ENCODE measurements around the gene TAMM41.

The TAMM41 gene

GRCh38 chr3:11810276-11810675 is 36.4 kb downstream of the TAMM41 start:
- Histone ChIP-seq H3K27me3 (ENCODE audit: insufficient read depth, insufficient read length) (no peaks in the 10 kb centered on the region), H3K4me1 (ENCODE audit: insufficient read depth, insufficient read length) (no peaks in the 10 kb centered on the region), H3K36me3 (ENCODE audit: insufficient read depth, insufficient read length, low read length) (peaks cover 72% of the 10 kb centered on the region), H3K9ac (ENCODE audit: insufficient read length, low read depth) (no peak overlapping the region), H3K9me3 (ENCODE audit: insufficient read depth, low read length) (no peaks in the 10 kb centered on the region), H3K4me3 (ENCODE audit: insufficient read length, low read depth) (no peak overlapping the region)
- DNase-seq (ENCODE audit: low read depth, low spot score): no peak
- no peak for TF ChIP-seq YY1 (IDR thresholded peaks at IDR 0.05; ENCODE audit: insufficient read depth, insufficient read length)
- TF ChIP-seq SUZ12 (IDR thresholded peaks at IDR 0.05; ENCODE audit: extremely low read depth, insufficient read depth, insufficient read length): no peak
- TF ChIP-seq ZNF274 (IDR thresholded peaks at IDR 0.05; ENCODE audit: low read depth, low read length): no peak

GRCh38 chr3:11808231-11808630 is 38.5 kb downstream of the TAMM41 start:
- Histone ChIP-seq H3K27me3 (ENCODE audit: insufficient read depth, insufficient read length) (no peaks in the 10 kb centered on the region), H3K9me3 (ENCODE audit: insufficient read depth, low read length) (no peaks in the 10 kb centered on the region), H3K4me1 (ENCODE audit: insufficient read depth, insufficient read length) (no peaks in the 10 kb centered on the region), H3K4me3 (ENCODE audit: insufficient read length, low read depth) (no peak overlapping the region), H3K36me3 (ENCODE audit: insufficient read depth, insufficient read length, low read length) (peaks cover 67% of the 10 kb centered on the region), H3K9ac (ENCODE audit: insufficient read length, low read depth) (no peak overlapping the region)
- no peak for DNase-seq (ENCODE audit: low read depth, low spot score)
- TF ChIP-seq ZNF274 (IDR thresholded peaks at IDR 0.05; ENCODE audit: low read depth, low read length): no peak
- TF ChIP-seq SUZ12 (IDR thresholded peaks at IDR 0.05; ENCODE audit: extremely low read depth, insufficient read depth, insufficient read length): no peak
- no peak for TF ChIP-seq YY1 (IDR thresholded peaks at IDR 0.05; ENCODE audit: insufficient read depth, insufficient read length)

DNA sequence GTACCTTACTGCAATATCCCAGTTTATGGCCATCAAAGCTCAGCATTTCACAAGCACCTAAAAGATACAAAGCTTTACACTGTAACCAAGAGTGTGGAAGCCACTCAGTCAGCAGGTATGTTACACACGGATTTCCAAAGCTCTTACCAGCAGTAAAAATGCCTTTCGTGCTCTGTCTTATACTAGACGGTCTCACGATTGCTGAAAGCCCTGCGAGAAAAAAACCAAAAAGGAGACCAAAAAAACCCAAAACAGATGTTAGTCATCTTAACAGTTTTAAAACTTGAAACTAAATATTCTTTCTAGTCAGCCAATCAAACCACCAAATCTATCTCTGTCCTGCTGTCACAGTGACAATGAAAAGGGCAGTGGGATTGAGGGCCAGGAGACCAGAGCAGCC is 39.0 kb downstream of the TAMM41 start:
- DNase-seq (ENCODE audit: low read depth, low spot score): no peak
- Histone ChIP-seq H3K4me3 (ENCODE audit: insufficient read length, low read depth) (no peak overlapping the region), H3K4me1 (ENCODE audit: insufficient read depth, insufficient read length) (no peaks in the 10 kb centered on the region), H3K9ac (ENCODE audit: insufficient read length, low read depth) (no peak overlapping the region), H3K27me3 (ENCODE audit: insufficient read depth, insufficient read length) (no peaks in the 10 kb centered on the region), H3K36me3 (ENCODE audit: insufficient read depth, insufficient read length, low read length) (peaks cover 68% of the 10 kb centered on the region), H3K9me3 (ENCODE audit: insufficient read depth, low read length) (0 out of 2 replicates have a peak, but pooled peaks cover 4% of the 10 kb centered on the region)
- TF ChIP-seq ZNF274 (IDR thresholded peaks at IDR 0.05; ENCODE audit: low read depth, low read length) (no peak), SUZ12 (IDR thresholded peaks at IDR 0.05; ENCODE audit: extremely low read depth, insufficient read depth, insufficient read length) (no peak), YY1 (IDR thresholded peaks at IDR 0.05; ENCODE audit: insufficient read depth, insufficient read length) (no peak)

DNA sequence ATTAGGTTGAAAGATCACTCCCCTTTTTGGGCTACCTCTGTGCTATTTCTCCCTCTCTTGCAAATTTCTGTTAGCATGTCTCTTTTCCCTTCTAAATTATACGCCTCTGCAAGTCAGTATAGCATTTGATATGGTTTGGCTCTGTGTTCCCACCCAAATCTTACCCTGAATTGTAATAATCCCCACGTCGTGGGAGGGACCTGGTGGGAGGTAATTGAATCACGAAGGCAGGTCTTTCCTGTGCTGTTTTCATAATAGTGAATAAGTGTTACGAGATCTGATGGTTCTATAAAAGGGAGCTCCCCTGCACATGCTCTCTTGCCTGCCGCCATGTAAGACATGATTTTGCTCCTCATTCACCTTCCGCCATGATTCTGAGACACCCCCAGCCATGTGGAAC is 41.0 kb downstream of the TAMM41 start:
- H3K9me3 ChIP-seq (ENCODE audit: insufficient read depth, low read length): 0 out of 2 replicates have a peak, but pooled peaks cover 12% of the 10 kb centered on the region
- peaks cover 62% of the 10 kb centered on the region for H3K36me3 ChIP-seq (ENCODE audit: insufficient read depth, insufficient read length, low read length)
- no peaks in the 10 kb centered on the region for H3K27me3 ChIP-seq (ENCODE audit: insufficient read depth, insufficient read length)
- no peaks in the 10 kb centered on the region for H3K4me1 ChIP-seq (ENCODE audit: insufficient read depth, insufficient read length)
- no peak overlapping the region for H3K9ac ChIP-seq (ENCODE audit: insufficient read length, low read depth)
- no peak overlapping the region for H3K4me3 ChIP-seq (ENCODE audit: insufficient read length, low read depth)
- no peak for DNase-seq (ENCODE audit: low read depth, low spot score)
- TF ChIP-seq SUZ12 (IDR thresholded peaks at IDR 0.05; ENCODE audit: extremely low read depth, insufficient read depth, insufficient read length): no peak
- TF ChIP-seq YY1 (IDR thresholded peaks at IDR 0.05; ENCODE audit: insufficient read depth, insufficient read length): no peak
- TF ChIP-seq ZNF274 (IDR thresholded peaks at IDR 0.05; ENCODE audit: low read depth, low read length): no peak

DNA sequence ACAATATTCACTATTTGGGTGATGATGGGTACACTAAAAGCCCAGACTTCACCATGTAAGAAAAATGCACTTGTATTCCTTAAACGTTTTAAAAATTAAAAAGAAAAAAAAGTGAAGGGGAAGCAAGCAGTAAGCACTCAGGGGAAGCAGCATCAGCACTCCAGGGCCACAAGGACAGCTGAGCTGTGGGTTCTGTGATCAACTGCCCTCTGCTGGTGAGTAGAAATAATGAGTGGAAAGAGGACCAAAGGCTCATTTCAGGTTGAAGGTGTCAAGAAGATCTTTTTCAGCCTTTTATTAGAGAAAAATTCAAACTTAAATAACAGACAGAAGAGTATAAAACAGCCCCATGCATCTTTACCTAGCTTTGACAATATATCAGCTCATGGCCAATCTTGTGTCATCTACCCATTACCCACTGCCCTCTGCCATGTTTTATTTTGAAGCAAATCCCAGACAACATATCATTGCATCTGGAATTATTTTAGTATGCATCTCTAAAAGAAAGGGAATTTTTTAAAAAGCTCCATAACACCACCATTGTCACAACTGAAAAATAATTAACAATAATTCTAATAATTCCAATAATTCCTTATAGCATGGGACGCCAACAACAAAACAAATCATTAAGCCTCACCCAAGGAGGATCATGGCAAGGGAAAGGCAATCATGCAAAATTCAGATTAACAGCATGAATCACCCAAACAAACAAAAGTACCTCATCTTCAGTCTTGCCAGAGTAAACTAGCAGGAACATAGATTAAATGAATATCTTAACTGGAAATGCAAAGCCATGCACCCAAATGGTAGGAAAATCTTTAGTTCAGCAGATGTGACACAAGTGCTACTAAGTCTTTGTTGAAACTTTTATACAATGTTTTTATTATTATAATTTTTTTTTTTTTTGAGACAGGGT is 42.5 kb downstream of the TAMM41 start:
- TF ChIP-seq ZNF274 (IDR thresholded peaks at IDR 0.05; ENCODE audit: low read depth, low read length) (no peak), YY1 (IDR thresholded peaks at IDR 0.05; ENCODE audit: insufficient read depth, insufficient read length) (no peak), SUZ12 (IDR thresholded peaks at IDR 0.05; ENCODE audit: extremely low read depth, insufficient read depth, insufficient read length) (no peak)
- no peaks in the 10 kb centered on the region for H3K4me1 ChIP-seq (ENCODE audit: insufficient read depth, insufficient read length)
- peak; percentile 43 for DNase-seq (ENCODE audit: low read depth, low spot score)
- H3K36me3 ChIP-seq (ENCODE audit: insufficient read depth, insufficient read length, low read length): peaks cover 54% of the 10 kb centered on the region
- H3K9ac ChIP-seq (ENCODE audit: insufficient read length, low read depth): no peak overlapping the region
- peaks cover 27% of the 10 kb centered on the region for H3K9me3 ChIP-seq (ENCODE audit: insufficient read depth, low read length)
- H3K27me3 ChIP-seq (ENCODE audit: insufficient read depth, insufficient read length): no peaks in the 10 kb centered on the region
- H3K4me3 ChIP-seq (ENCODE audit: insufficient read length, low read depth): no peak overlapping the region

DNA sequence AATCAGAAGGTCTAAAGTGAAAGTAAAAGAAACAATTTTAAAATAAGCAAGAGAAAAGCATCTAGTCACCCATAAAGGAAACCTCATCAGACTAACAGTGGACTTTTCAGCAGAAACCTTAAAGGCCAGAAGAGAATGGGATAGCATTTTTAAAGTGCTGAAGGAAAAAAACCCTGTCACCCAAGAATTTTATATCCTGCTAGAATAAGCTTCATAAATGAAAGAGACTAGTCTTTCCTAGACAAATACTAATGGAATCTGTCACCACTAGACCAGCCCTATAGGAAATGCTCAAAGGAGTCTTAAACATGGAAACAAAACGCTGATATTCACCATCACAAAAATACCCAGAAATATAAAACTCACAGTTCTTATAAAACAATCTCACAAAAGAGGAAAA is 46.9 kb downstream of the TAMM41 start:
- DNase-seq (ENCODE audit: low read depth, low spot score): no peak
- H3K36me3 ChIP-seq (ENCODE audit: insufficient read depth, insufficient read length, low read length): peaks cover 44% of the 10 kb centered on the region
- no peaks in the 10 kb centered on the region for H3K27me3 ChIP-seq (ENCODE audit: insufficient read depth, insufficient read length)
- no peak overlapping the region for H3K4me3 ChIP-seq (ENCODE audit: insufficient read length, low read depth)
- H3K4me1 ChIP-seq (ENCODE audit: insufficient read depth, insufficient read length): no peaks in the 10 kb centered on the region
- peaks cover 44% of the 10 kb centered on the region for H3K9me3 ChIP-seq (ENCODE audit: insufficient read depth, low read length)
- TF ChIP-seq YY1 (IDR thresholded peaks at IDR 0.05; ENCODE audit: insufficient read depth, insufficient read length) (no peak), ZNF274 (IDR thresholded peaks at IDR 0.05; ENCODE audit: low read depth, low read length) (no peak), SUZ12 (IDR thresholded peaks at IDR 0.05; ENCODE audit: extremely low read depth, insufficient read depth, insufficient read length) (no peak)
- no peak overlapping the region for H3K9ac ChIP-seq (ENCODE audit: insufficient read length, low read depth)

- Histone ChIP-seq H3K9ac (ENCODE audit: insufficient read length, low read depth) (no peak overlapping the region), H3K36me3 (ENCODE audit: insufficient read depth, insufficient read length, low read length) (peaks cover 58% of the 10 kb centered on the region), H3K4me1 (ENCODE audit: insufficient read depth, insufficient read length) (no peaks in the 10 kb centered on the region), H3K9me3 (ENCODE audit: insufficient read depth, low read length) (peaks cover 24% of the 10 kb centered on the region), H3K27me3 (ENCODE audit: insufficient read depth, insufficient read length) (no peaks in the 10 kb centered on the region), H3K4me3 (ENCODE audit: insufficient read length, low read depth) (no peak overlapping the region)
- no peak for TF ChIP-seq SUZ12 (IDR thresholded peaks at IDR 0.05; ENCODE audit: extremely low read depth, insufficient read depth, insufficient read length)
- TF ChIP-seq ZNF274 (IDR thresholded peaks at IDR 0.05; ENCODE audit: low read depth, low read length): no peak
- TF ChIP-seq YY1 (IDR thresholded peaks at IDR 0.05; ENCODE audit: insufficient read depth, insufficient read length): no peak
- no peak for DNase-seq (ENCODE audit: low read depth, low spot score)
These were observed 51.8 kb downstream of the TAMM41 start for GRCh38 chr3:11794927-11795326.
